GM18868 (cell line): ENCODE measurements around the gene SLC25A13.
"Not testable (repeated sequence)": the region's sequence is repeated elsewhere in the genome, so short reads cannot be mapped to it uniquely, and the experiment has no call there.

ENCODE experiments used
- ATAC-seq: cut with Tn5 transposase; IDR thresholded peaks from one replicate; pipeline ENCODE4 v1.9.1; 2021; ENCODE audit warnings: mild to moderate bottlenecking, moderate library complexity; ENCODE audit not compliant: unreplicated experiment

Gene SLC25A13

GRCh38 chr7:96174812-96175211 lies 147.1 kb downstream of the SLC25A13 start:
- ATAC-seq, result no peak

- ATAC-seq, result no peak
Measured at GRCh38 chr7:96173781-96174180, 148.1 kb downstream of the SLC25A13 start.

- no peak for ATAC-seq
Measured at GRCh38 chr7:96169439-96169838, 152.5 kb downstream of the SLC25A13 start.

GRCh38 chr7:96167424-96167823 lies 154.5 kb downstream of the SLC25A13 start:
- peak; percentile 85 for ATAC-seq

DNA sequence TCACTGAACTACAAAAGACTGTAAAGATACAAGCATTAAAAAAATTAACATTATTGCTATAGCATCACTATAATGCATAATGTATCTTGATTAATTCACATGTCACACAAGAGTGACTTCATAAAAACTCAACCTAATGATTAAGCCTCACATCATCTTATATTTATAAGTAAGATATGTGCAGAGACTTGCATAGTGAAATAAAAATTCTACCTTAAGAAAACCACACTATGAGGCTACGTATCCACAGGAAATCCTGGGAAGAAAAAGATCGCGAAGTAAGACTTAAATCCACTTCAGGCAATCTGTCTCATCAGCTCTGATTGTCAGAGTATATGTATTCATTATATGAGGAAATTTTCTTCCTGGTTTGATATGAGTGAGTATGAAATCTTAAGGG lies 160.0 kb downstream of the SLC25A13 start:
- ATAC-seq, result no peak

- no peak for ATAC-seq
Measured at GRCh38 chr7:96157856-96158255, 164.0 kb downstream of the SLC25A13 start.

- ATAC-seq, result not testable (repeated sequence)
Measured at GRCh38 chr7:96154506-96154905, 167.4 kb downstream of the SLC25A13 start.

GRCh38 chr7:96152706-96153105 lies 169.2 kb downstream of the SLC25A13 start:
- no peak for ATAC-seq

DNA sequence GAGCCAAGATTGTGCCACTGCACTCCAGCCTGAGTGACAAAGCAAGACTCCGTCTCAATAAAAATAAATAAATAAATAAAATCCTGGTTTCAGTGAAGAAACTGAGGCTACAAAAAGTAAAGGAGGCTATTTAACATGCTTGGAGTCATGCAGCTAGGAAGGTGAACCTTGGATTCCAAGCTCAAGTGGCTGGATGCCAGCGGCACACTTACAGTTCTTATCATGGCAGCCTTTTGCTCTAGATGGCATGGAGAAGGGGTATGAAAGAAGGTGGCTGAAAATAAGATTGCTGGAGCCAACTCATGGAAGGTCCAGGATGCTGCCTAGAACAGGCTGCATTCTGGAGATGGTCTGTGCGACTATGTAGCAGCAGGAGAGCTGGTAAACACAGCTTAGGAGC lies 170.0 kb downstream of the SLC25A13 start:
- ATAC-seq, result no peak

DNA sequence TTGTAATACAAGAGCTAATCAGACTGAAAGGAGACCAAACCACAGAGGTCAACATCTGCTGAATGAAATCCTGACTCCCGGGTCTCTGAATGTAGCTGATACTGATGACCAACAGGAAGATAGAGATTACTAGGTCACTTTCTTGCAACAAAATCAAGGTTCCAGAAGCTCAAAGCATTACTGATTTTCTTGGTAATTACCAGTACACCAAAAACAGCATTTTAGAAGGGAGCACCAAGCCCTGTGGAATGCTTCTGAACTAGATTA lies 177.7 kb downstream of the SLC25A13 start:
- ATAC-seq, result no peak

DNA sequence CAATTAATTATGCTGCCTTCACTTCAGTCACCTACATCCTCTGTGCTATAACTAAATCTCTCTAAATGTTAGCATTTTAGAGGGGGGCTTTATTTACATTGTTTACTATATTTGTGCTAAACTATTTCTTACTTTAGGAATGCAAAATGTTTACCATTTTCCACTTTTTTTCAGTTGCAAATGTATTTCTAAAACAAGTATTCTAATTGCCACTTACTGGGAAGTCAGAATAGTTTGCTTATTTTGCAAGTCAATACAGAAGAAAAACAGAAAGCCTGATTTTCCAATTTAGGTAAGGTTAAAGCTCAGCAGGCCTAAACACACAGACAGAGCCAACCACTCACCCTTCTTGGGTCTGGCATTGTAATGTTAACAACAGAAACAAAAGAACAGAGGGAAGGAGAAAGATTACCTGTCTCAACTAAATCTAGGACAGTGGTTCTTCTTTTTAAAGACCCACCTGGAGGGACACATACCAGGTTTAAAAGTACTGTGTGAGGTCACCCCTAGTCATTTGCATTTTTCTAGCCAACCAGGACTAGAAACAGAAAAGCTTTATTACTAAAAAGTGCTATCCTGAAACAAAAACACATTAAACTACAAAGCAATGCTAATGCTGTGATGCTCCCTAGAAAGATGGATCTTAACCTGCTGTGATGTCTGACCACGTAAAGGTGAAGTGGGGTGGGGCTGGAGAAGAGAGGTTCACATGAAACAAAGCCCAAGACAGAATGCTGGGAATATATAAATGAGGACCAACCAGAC lies 178.2 kb downstream of the SLC25A13 start:
- no peak for ATAC-seq

DNA sequence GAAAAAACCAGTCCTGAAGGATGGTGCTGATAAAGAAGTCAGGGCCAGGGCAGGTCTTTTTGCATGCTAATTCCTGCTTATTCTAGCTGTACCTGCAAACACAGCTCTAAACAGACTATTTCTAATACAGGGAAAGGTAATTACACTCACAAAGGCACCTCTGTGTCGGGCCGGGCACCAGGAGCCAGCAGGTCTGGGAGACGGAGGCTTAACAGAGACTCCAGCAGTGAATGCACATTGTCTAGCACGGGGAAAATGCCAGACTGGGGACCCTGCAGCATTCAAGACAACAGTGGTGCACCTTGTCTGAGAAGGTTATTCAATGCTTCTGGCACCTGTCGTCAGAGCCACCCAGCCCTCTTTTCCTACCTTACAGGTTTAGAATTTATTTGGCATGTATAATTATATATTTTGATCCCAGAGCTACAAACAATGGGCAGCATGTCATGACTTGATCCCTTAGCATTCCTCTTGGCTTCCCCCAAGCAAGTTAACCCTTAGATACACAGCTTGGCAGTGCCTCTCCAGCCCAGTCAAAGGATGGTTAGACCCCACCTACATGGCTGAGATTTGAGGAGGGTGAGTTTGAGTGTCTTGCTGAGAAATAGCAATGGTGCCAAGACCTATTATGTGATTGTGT lies 185.2 kb downstream of the SLC25A13 start:
- no peak for ATAC-seq

DNA sequence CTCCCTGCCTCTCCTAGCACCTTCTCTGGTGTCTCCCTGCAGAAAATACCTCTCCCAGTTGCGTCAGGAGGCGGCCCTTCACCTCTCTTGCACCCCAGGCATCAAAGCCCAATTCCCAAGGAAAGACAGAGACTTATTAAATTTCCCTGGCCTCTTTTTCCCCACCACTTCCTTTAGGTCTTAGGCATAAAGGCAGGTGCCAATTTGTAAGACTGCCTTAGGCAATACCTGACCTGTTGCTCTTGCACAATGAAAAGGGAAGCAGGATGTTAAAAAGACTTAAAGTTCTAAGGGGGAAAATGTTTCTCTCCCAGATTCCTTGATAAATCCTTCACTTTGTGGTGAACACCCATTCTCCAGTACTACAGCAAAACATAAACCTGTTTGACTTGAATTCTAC lies 186.7 kb downstream of the SLC25A13 start:
- no peak for ATAC-seq

- ATAC-seq, result no peak
Measured at GRCh38 chr7:96131525-96131924, 190.4 kb downstream of the SLC25A13 start.

DNA sequence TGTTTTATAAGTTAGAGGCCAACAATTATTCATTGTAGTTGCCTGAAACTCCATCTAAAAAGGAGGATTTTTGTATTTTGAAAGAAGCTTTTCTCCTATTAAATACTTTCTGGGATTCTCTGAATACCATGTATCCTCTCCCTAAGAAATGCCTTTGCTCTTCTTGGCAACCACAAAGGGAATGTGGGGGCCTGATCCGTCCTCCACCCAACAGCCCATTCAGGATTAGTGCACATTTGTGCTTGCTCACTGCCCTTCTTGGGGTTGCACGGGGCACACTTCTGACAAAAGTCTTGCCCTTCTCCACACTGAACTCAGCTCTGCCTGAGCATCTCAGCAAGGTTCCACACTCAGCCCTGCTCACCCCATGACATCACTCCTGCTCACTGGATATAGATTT lies 194.2 kb downstream of the SLC25A13 start:
- ATAC-seq, result no peak

DNA sequence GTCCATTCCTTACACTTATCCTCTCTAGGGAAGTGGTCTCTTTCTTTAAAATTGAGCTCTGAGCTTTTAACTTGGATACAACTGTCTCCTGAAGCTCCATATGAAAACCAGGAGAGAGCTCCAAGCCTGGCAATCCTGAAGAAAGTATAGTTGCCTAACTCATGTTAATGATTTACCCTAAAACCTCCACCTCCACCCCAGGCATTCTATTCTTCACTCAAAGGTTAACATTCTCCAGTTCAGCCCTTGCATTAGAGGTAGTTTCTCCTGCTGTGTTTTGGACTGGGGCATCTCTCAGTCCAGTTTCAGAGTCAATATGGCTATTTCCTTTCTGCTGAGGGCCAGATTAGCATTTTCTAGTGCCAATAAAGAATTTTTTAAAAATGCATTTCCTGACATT lies 195.5 kb downstream of the SLC25A13 start:
- ATAC-seq, result no peak

DNA sequence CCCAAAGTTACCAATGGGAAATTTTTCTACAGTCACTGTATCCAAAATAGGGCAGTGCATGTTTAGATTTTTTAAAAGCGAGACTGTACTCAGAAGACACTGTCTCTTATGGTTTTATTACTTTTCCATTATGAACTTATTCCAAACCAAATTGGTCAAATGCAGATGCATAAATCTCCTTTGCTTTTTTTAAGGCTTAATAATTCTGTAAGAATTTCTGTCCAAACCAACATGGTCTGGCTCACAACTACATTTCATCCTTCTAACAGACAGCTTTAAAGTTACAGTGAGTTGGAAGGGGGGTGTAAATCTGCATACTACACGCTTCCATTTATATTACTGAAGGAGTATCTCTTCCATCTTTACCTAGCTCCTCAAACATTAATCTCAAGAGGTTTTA lies 199.2 kb downstream of the SLC25A13 start:
- ATAC-seq, result no peak

DNA sequence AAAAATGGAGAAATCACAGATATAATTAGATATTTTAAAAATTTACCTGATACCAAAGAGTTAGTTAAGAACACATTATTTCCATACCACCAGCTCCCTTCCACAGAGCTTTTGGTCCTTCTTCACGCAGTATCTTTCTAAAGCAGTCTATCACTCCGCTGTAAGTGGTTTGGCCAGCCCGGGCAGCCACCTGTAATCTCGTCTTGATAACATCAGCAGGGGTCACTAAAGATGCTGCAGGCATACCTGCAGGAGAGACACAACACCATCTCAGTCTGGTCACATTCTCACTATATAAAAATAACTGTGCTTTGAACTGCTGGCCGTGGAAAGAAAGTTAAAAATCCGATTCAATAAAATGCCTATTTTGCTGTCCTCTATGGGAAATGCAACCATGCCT lies 200.1 kb downstream of the SLC25A13 start:
- no peak for ATAC-seq

DNA sequence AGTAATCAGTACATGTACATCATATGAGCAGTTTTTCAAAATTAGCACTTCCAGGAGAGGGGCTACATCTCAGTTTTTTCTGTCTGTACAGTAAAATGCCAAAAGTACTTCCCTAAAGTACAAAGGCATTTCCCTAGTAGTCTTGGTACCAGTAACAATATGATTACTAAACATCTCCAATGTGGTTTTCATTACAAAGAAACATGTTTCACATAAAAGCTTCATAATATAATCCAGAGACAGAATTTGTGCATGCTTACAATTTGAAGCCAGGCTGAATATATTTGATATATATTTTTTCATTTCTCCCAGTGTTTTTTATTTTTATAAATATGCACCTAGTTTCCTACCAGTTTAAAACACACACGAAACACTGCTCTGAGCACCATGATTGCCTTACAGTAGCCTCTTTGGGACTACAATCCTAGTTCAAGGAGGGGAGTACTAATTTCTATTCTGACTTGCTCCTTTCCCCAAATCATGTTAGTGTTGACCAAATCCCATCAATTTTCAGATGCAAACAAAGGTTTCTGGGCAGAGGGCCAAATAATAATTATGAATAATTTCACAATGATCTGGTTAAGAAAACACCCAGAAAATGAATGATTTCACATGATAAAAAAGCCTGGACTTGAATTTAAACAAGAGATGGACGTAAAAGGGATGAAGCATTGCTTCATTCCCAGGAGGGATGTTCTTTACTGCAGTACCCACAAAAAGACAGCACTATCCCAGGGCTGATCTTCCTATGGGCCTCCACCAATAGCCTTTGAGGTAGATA lies 201.3 kb downstream of the SLC25A13 start:
- ATAC-seq, result no peak

DNA sequence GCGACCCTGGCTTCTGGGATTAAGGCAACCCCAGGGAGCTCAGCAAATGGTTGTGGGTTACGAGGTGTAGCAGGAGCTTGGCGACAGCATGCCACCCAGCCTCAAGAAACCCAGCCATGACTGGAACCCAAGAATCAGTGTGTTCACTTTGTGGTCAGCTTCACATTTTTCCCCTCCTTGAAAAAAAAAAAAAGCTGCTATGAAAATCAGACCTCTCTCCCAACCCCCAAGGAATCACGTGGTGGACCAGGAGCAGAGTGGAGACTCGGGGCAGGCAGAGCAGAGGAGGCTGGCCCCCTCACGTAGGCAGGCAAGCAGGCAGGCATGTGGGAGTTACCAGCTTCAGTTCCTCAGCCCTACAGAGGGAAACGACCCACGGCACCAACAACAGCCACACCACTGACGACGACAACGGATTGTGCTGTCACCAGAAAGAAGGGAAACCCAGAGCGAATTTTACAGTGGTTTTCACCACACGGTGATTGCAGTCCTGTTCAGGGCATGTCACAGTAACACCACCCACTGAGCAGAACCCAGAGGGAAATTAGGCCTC lies 203.4 kb downstream of the SLC25A13 start:
- no peak for ATAC-seq

GRCh38 chr7:96116173-96116572 lies 205.7 kb downstream of the SLC25A13 start:
- no peak for ATAC-seq

DNA sequence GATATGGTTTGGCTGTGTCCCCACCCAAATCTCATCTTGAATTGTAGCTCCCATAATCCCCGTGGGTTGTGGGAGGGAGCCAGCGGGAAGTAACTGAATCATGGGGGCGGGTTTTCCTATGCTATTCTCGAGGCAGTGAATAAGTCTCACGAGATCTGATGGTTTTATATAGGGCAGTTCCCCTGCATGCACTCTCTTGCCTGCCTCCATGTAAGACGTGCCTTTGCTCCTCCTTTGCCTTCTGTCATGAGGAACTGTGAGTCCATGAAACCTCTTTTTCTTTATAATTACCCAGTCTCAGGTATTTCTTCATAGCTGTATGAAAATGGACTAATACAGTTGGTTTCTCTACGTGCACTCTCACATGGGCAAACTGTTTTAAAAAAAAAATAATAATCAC lies 207.7 kb downstream of the SLC25A13 start:
- ATAC-seq, result no peak
